Liver (tissue), 9 donors: Measurements from ENCODE around the gene DCLK2. TPM values are rescaled to one million over a fixed set of nuclear protein-coding genes. Genes with fewer than 3 reads are reported as not detected.

Experiments
- DNase-seq: peaks from one replicate; pipeline ENCODE4 v3.0.0-alpha.2; 2017; ENCODE audit warnings: low spot score
- H3K27ac ChIP-seq, 2 donors: one replicate each; pipeline ENCODE4 v1.7.0; 2013; ENCODE audit warnings: inconsistent platforms in 2 of 2, low read length in 2 of 2, control low read depth in 1 of 2, low read depth in 1 of 2, mild to moderate bottlenecking in 1 of 2
- H3K27me3 ChIP-seq, 4 donors: one replicate each; pipeline versions ENCODE4 v1.6.1 to v1.7.0; 2013; ENCODE audit warnings: low read length in 3 of 4, inconsistent platforms in 1 of 4, mild to moderate bottlenecking in 1 of 4, moderate library complexity in 1 of 4; ENCODE audit not compliant: control insufficient read depth in 4 of 4, insufficient read depth in 4 of 4
- H3K36me3 ChIP-seq, 4 donors: one replicate each; pipeline versions ENCODE4 v1.6.1 to v1.7.0; 2013; ENCODE audit warnings: low read length in 3 of 4, mild to moderate bottlenecking in 3 of 4, low read depth in 1 of 4, moderate library complexity in 1 of 4; ENCODE audit not compliant: control insufficient read depth in 4 of 4, insufficient read depth in 3 of 4
- H3K4me1 ChIP-seq, 4 donors: one replicate each; pipeline versions ENCODE4 v1.6.1 to v1.7.0; 2013; ENCODE audit warnings: low read length in 3 of 4, mild to moderate bottlenecking in 3 of 4, moderate library complexity in 1 of 4; ENCODE audit not compliant: control insufficient read depth in 4 of 4, insufficient read depth in 4 of 4
- H3K4me3 ChIP-seq, 3 donors: one replicate each; pipeline versions ENCODE4 v1.6.1 to v1.7.0; 2013; ENCODE audit warnings: low read length in 3 of 3, control low read depth in 1 of 3, low read depth in 1 of 3, mild to moderate bottlenecking in 1 of 3
- H3K9ac ChIP-seq, 2 donors: one replicate each; pipeline ENCODE4 v1.7.0; 2013; ENCODE audit warnings: low read length in 2 of 2, mild to moderate bottlenecking in 2 of 2, moderate library complexity in 2 of 2, control low read depth in 1 of 2, low read depth in 1 of 2
- H3K9me3 ChIP-seq, 4 donors: one replicate each; pipeline versions ENCODE4 v1.6.1 to v1.7.0; 2013; ENCODE audit warnings: low read length in 3 of 4; ENCODE audit not compliant: control insufficient read depth in 4 of 4
- CTCF ChIP-seq: fragments of 150-350 bp; IDR thresholded peaks from 2 replicates; pipeline ENCODE4 v1.5.1; 2017; ENCODE audit warnings: improper control_type of control experiment, low read depth, low read length; ENCODE audit not compliant: missing input control
- EGR1 ChIP-seq, 2 donors: IDR thresholded peaks; 2 replicates each; pipeline ENCODE4 v1.6.1; 2016 to 2018; ENCODE audit warnings: antibody characterized with exemption in 2 of 2, low read depth in 2 of 2
- FOXA1 ChIP-seq: IDR thresholded peaks from 2 replicates; pipeline ENCODE4 v1.6.1; 2016; ENCODE audit warnings: antibody characterized with exemption
- FOXA2 ChIP-seq: IDR thresholded peaks from 2 replicates; pipeline ENCODE4 v1.6.1; 2016; ENCODE audit warnings: antibody characterized with exemption
- GABPA ChIP-seq, 2 donors: IDR thresholded peaks in 1 of 2; conservative IDR thresholded peaks in 1 of 2; 2 replicates each; pipeline ENCODE4 v1.6.1; 2016; ENCODE audit warnings: antibody characterized with exemption in 2 of 2, mild to moderate bottlenecking in 1 of 2, moderate library complexity in 1 of 2
- HNF4A ChIP-seq, 2 donors: conservative IDR thresholded peaks; 2 replicates each; pipeline ENCODE4 v1.6.1; 2016; ENCODE audit warnings: antibody characterized with exemption in 2 of 2, mild to moderate bottlenecking in 2 of 2
- HNF4G ChIP-seq: IDR thresholded peaks from 2 replicates; pipeline ENCODE4 v1.6.1; 2016; ENCODE audit warnings: antibody characterized with exemption
- JUND ChIP-seq, 2 donors: IDR thresholded peaks; 2 replicates each; pipeline ENCODE4 v1.6.1; 2016; ENCODE audit warnings: antibody characterized with exemption in 2 of 2
- NR2F2 ChIP-seq: IDR thresholded peaks from 2 replicates; pipeline ENCODE4 v1.6.1; 2016; ENCODE audit warnings: antibody characterized with exemption
- RAD21 ChIP-seq, 2 donors: IDR thresholded peaks; 2 replicates each; pipeline ENCODE4 v1.6.1; 2016; ENCODE audit warnings: antibody characterized with exemption in 2 of 2, mild to moderate bottlenecking in 2 of 2
- RXRA ChIP-seq, 2 donors: IDR thresholded peaks; 2 replicates each; pipeline ENCODE4 v1.6.1; 2017 to 2018; ENCODE audit warnings: antibody characterized with exemption in 2 of 2, mild to moderate bottlenecking in 1 of 2
- SP1 ChIP-seq: IDR thresholded peaks from 2 replicates; pipeline ENCODE4 v1.6.1; 2018; ENCODE audit warnings: antibody characterized with exemption, mild to moderate bottlenecking
- TAF1 ChIP-seq: conservative IDR thresholded peaks from 2 replicates; pipeline ENCODE4 v1.6.1; 2016; ENCODE audit warnings: antibody characterized with exemption, mild to moderate bottlenecking
- YY1 ChIP-seq: IDR thresholded peaks from 2 replicates; pipeline ENCODE4 v1.6.1; 2016; ENCODE audit warnings: antibody characterized with exemption, mild to moderate bottlenecking
- WGBS: extraction: QIAGEN DNeasy Blood & Tissue Kit; methylation state at CpG from one replicate; pipeline ENCODE4 v1.1.7; 2013; 5-methylcytosine and 5-hydroxymethylcytosine counted together
- polyA plus RNA-seq, 2 donors: library from polyadenylated mRNA; stranded (reverse) in 1 of 2; unstranded in 1 of 2; fragments of 200-250 nt in 1 of 2; fragments of >200 nt in 1 of 2; fragmentation: Nextera tagmentation in 1 of 2; extraction: Ambion mirVana in 1 of 2; gene quantifications; one replicate each; pipeline versions ENCODE4 v1.2.1 to v1.2.3, GENCODE V29; 2013 to 2015
- total RNA-seq, 2 donors: library from RNA; depleted of rRNA; stranded (reverse); fragments of >200 nt; gene quantifications; one replicate each; pipeline ENCODE4 v1.2.3, GENCODE V29; 2014
- TF ChIP-seq, protein P1 (sequence below): IDR thresholded peaks from 2 replicates; pipeline ENCODE4 v1.6.1; 2016; ENCODE audit warnings: antibody characterized with exemption
- TF ChIP-seq, protein P2 (sequence below): IDR thresholded peaks from 2 replicates; pipeline ENCODE4 v1.6.1; 2016; ENCODE audit warnings: antibody characterized with exemption, mild to moderate bottlenecking
- TF ChIP-seq, protein P3 (sequence below): IDR thresholded peaks from 2 replicates; pipeline ENCODE4 v1.6.1; 2016; ENCODE audit warnings: antibody characterized with exemption
- TF ChIP-seq, protein P4 (sequence below): IDR thresholded peaks from 2 replicates; pipeline ENCODE4 v1.6.1; 2016; ENCODE audit warnings: antibody characterized with exemption
- donor health status: healthy.
- donor health status: healthy.
- donor health status: healthy.
- donor health status: healthy.
- donor health status: healthy.

Gene DCLK2
- total and polyA plus RNA-seq, 4 donors: 0.14 to 1.7 (median 0.50) TPM

DNA sequence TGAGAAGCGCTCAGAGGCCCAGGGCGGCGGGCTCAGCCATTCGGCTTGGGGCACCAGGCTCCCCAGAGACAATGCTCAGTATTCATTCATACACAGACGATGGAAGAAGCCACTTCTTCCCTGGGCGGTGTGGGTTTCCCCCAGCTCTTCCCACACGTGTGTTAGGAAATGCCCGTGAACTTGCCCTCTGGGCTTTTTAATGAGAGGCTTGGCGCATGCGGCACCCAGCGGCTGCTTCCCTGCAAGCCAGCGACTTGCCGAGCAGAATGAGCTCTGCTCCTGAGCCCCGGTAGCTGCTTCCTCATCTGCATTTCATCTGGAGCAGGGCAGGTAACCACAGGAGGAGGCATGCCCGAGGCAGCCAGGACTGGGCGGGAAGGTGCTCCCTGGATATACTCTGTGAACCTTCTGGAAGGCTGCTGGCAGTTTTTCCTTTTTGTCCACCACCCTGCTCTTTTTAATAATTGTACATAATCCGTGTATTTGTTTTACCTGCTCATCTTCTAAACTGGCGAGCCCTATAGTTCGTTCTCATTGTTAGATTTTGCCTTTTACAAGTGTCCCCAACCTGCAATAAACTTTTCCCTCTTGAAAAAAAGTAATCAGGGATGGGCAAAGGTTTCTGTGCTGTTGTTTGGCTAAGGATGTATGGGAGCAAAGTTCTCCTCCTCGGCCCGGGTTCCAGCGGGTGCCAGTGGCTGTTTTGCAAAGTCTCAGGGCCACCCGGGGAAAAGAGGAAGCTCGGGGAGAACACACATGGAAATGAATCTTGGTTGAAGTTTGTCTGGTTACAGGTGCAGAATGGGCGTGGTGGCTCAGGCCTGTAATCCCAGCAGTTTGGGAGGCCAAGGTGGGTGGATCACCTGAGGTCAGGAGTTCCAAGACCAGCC, 178.8 kb downstream of the DCLK2 start:
- no peaks in the 10 kb centered on the region for H3K4me1 ChIP-seq
- peak in 1 of 2 donors; percentile 18 for TF ChIP-seq RAD21 (IDR thresholded peaks at IDR 0.05)
- TF ChIP-seq, protein P1, sequence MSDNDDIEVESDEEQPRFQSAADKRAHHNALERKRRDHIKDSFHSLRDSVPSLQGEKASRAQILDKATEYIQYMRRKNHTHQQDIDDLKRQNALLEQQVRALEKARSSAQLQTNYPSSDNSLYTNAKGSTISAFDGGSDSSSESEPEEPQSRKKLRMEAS: no peak
- H3K27ac ChIP-seq: no peak overlapping the region
- H3K36me3 ChIP-seq: no peaks in the 10 kb centered on the region
- H3K27me3 ChIP-seq: no peaks in the 10 kb centered on the region
- H3K4me3 ChIP-seq: no peak overlapping the region
- H3K9me3 ChIP-seq: no peaks in the 10 kb centered on the region
- 61% methylated on average over 25 of the region's 25 CpGs for WGBS
- DNase-seq: no peak
- H3K9ac ChIP-seq: no peak overlapping the region

- WGBS: 91% methylated on average over 6 of the region's 6 CpGs
- peaks cover 0 to 1% (median 0%) of the 10 kb centered on the region in 4 donors for H3K36me3 ChIP-seq
Measured at GRCh38 chr4:150258569-150258968, 180.3 kb downstream of the DCLK2 start.

More at GRCh38 chr4:150258569-150258968, 180.3 kb downstream of the DCLK2 start:
- Histone ChIP-seq H3K4me3 (no peak overlapping the region), H3K9me3 (no peaks in the 10 kb centered on the region), H3K27ac (no peak overlapping the region), H3K9ac (no peak overlapping the region), H3K4me1 (no peaks in the 10 kb centered on the region), H3K27me3 (no peaks in the 10 kb centered on the region)
- no peak for DNase-seq
- TF ChIP-seq SP1: no peak
- no peak for TF ChIP-seq CTCF
- TF ChIP-seq YY1: no peak
- no peak for TF ChIP-seq RAD21 (IDR thresholded peaks at IDR 0.05)
- no peak for TF ChIP-seq JUND (IDR thresholded peaks at IDR 0.05)
- no peak for TF ChIP-seq HNF4A (conservative IDR thresholded peaks at IDR 0.05)
- TF ChIP-seq, protein P2, sequence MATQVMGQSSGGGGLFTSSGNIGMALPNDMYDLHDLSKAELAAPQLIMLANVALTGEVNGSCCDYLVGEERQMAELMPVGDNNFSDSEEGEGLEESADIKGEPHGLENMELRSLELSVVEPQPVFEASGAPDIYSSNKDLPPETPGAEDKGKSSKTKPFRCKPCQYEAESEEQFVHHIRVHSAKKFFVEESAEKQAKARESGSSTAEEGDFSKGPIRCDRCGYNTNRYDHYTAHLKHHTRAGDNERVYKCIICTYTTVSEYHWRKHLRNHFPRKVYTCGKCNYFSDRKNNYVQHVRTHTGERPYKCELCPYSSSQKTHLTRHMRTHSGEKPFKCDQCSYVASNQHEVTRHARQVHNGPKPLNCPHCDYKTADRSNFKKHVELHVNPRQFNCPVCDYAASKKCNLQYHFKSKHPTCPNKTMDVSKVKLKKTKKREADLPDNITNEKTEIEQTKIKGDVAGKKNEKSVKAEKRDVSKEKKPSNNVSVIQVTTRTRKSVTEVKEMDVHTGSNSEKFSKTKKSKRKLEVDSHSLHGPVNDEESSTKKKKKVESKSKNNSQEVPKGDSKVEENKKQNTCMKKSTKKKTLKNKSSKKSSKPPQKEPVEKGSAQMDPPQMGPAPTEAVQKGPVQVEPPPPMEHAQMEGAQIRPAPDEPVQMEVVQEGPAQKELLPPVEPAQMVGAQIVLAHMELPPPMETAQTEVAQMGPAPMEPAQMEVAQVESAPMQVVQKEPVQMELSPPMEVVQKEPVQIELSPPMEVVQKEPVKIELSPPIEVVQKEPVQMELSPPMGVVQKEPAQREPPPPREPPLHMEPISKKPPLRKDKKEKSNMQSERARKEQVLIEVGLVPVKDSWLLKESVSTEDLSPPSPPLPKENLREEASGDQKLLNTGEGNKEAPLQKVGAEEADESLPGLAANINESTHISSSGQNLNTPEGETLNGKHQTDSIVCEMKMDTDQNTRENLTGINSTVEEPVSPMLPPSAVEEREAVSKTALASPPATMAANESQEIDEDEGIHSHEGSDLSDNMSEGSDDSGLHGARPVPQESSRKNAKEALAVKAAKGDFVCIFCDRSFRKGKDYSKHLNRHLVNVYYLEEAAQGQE: no peak
- TF ChIP-seq, protein P3, sequence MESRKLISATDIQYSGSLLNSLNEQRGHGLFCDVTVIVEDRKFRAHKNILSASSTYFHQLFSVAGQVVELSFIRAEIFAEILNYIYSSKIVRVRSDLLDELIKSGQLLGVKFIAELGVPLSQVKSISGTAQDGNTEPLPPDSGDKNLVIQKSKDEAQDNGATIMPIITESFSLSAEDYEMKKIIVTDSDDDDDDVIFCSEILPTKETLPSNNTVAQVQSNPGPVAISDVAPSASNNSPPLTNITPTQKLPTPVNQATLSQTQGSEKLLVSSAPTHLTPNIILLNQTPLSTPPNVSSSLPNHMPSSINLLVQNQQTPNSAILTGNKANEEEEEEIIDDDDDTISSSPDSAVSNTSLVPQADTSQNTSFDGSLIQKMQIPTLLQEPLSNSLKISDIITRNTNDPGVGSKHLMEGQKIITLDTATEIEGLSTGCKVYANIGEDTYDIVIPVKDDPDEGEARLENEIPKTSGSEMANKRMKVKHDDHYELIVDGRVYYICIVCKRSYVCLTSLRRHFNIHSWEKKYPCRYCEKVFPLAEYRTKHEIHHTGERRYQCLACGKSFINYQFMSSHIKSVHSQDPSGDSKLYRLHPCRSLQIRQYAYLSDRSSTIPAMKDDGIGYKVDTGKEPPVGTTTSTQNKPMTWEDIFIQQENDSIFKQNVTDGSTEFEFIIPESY: no peak
- TF ChIP-seq, protein P4, sequence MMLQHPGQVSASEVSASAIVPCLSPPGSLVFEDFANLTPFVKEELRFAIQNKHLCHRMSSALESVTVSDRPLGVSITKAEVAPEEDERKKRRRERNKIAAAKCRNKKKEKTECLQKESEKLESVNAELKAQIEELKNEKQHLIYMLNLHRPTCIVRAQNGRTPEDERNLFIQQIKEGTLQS: no peak
- no peak for TF ChIP-seq FOXA1
- TF ChIP-seq RXRA (IDR thresholded peaks at IDR 0.05): no peak
- no peak for TF ChIP-seq FOXA2
- TF ChIP-seq HNF4G: no peak
- TF ChIP-seq TAF1: no peak
- no peak for TF ChIP-seq NR2F2
- TF ChIP-seq, protein P1: no peak
- TF ChIP-seq EGR1 (IDR thresholded peaks at IDR 0.05; ENCODE audit: low read depth in 2 of 2): no peak
- TF ChIP-seq GABPA (IDR thresholded peaks at IDR 0.05 in 1 of 2, conservative IDR thresholded peaks at IDR 0.05 in 1 of 2): no peak
